ENCODE data around the gene REXO5. TPM values are rescaled to one million over a fixed set of nuclear protein-coding genes. Genes with fewer than 3 reads are reported as not detected.
A peak's percentile ranks its signal among the peaks of the same experiment; 100 is the strongest.

Gene REXO5
- polyA plus RNA-seq, 6 donors from 2014 or later, result not detected

DNA sequence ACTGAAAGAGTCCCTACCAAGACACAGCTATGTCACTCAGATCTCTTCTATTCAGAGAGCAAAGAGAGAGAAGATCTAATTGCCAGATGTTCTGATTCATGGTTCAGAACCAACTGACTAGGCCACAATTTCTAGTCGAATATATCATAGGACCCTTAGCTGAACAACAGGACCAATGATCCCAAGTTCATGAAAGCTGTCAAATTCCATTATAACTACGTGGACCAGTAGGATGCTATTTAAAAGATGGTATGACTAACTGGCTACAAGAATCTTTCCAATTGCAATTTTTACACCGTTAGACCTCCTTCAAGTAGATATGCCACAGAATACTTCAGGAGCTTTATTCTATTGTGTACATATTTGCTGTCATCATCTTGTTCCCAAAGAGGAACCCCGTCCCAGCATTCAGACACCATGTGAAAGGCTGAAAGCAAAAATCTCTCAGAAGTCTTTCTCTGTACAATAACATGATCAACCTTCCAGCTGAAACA lies 67.8 kb downstream of the REXO5 start:
- H3K9me3 Mint-ChIP-seq, result peaks cover 0 to 4% (median 0%) of the 10 kb centered on the region in 7 donors
- ATAC-seq (ENCODE audit: low read depth in 2 of 2), result no peak

DNA sequence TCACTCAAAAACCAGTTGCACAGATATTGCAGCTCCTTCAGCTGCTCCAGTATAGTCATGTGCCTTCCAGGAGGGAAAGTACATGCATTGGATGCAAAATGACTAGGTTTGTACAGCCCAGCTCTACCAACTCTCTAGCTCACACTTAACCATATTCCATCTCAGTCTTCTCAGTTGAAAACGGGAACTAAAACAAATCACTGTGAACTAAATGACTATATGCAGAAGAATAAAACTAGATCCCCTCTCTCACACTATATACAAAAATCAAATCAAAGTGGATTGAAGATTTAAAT lies 69.0 kb downstream of the REXO5 start:
- DNase-seq, result no peak
- Mint-ChIP-seq H3K27ac (peak overlapping the region; percentile 11 to 91 (median 64)), H3K4me3 (peak overlapping the region in 6 of 8 donors; percentile 6 to 86 (median 60)), H3K4me1 (peaks cover 25 to 43% (median 33%) of the 10 kb centered on the region in 3 donors), H3K36me3 (no peaks in the 10 kb centered on the region), H3K9me3 (peaks cover 0 to 4% (median 0%) of the 10 kb centered on the region in 7 donors), H3K27me3 (no peaks in the 10 kb centered on the region)
- ATAC-seq (ENCODE audit: low read depth in 2 of 2), result no peak

More for the DNA sequence above, 67.8 kb downstream of the REXO5 start:
- H3K27me3 Mint-ChIP-seq, result no peaks in the 10 kb centered on the region
- no peak for DNase-seq
- H3K36me3 Mint-ChIP-seq, result no peaks in the 10 kb centered on the region
- peak overlapping the region; percentile 49 to 95 (median 86) for H3K27ac Mint-ChIP-seq
- peak overlapping the region; percentile 50 to 87 (median 73) for H3K4me3 Mint-ChIP-seq
- H3K4me1 Mint-ChIP-seq, result peaks cover 26 to 46% (median 36%) of the 10 kb centered on the region in 3 donors

DNA sequence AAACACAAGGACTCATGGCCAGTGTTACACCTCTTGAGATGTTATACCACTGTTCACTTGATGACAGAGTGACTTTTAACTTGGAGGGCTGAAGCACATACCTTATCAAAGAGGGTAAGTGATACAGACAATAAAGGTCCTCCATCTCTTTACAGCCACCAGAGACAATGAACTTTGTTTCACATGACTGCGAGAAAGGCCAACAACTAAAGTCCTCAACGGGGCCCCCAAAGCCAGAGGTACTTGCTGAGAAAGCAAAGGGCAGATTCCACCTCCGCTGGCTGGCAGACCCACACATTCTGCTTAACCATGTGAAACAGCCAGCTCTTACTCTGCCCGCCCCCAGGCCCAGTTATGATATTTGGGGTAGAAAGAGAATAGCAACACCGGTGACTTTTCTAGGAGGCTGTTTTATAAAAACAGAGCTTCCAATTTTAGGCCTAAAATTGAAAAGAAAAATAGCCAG lies 72.4 kb downstream of the REXO5 start:
- ATAC-seq (ENCODE audit: low read depth in 2 of 2), result no peak
- Mint-ChIP-seq H3K27me3 (no peaks in the 10 kb centered on the region), H3K36me3 (no peaks in the 10 kb centered on the region), H3K4me3 (no peak overlapping the region), H3K27ac (peak overlapping the region in 1 of 6 donors; percentile 20), H3K9me3 (peaks cover 0 to 4% (median 0%) of the 10 kb centered on the region in 7 donors), H3K4me1 (peaks cover 19 to 28% (median 22%) of the 10 kb centered on the region in 3 donors)
- DNase-seq, result no peak

DNA sequence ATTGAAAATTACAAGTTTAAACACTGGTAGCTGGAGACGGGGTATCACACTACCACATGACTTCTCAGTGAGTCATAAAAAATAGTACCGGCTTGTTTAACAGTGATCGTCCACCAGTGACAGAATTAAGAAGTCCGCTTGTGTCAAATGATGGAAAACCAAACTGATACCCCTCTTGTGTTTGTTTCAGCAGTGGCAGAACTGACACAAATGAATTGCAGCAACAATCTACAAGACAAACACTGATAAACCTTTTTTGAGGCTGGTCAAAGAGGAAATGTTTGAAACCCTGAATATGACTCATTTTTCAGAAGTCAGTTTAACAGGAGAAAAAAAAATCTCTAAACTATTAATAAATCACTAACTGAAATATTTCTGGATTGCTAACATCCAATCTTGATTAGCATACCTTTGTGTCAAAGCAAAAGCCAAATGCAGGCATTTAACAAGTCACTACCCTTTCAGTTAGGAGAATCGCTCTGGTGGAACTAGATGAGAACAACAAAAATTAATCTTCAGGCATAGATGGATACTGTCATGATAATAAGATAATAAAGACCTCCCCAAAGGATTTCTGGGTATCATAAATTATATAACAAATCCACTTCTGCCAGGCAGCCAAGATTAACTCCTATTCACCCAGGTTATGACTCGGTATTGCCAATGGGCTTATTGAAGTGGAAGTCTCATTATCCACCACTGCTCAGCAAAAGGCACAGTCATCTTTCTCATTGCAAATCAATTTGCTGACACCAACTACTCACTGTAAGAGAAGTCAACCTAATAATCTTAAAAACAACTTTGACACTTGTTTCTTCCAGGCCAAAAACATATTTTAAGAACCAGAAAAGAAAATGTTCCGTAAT lies 73.1 kb downstream of the REXO5 start:
- H3K27ac Mint-ChIP-seq, result no peak overlapping the region

DNA sequence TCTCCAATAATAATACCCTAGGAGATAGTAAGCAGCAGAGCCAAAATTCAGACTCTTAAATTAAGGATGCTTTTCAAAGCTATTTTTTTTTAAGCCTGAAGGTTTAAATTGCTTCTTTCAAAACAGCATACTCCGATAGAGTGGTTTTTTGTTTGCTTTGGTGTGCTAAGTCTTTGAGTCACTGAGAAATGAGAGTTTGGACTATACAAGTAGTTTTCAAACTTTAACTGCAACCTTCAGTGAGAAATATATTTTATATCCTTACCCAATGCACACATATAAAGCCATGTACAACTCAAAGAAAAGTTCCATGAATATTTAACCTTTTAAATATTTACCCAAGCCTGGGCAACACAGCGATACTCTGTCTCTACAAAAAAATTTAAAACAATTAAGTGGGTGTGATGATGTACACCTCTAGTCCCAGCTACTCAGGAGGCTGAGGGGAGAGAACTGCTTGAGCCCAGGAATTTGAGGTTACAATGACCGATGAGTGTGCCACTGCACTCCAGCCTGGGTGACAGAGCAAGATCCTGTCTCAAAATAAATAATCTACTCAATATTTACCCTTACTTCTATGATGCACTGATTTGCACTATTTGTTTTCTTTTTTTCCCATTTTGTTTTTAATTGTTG lies 74.7 kb downstream of the REXO5 start:
- no peak overlapping the region for H3K4me3 Mint-ChIP-seq
- no peaks in the 10 kb centered on the region for H3K36me3 Mint-ChIP-seq
- DNase-seq, result no peak
- no peak for ATAC-seq (ENCODE audit: low read depth in 2 of 2)
- no peaks in the 10 kb centered on the region for H3K27me3 Mint-ChIP-seq
- H3K4me1 Mint-ChIP-seq, result peaks cover 2 to 7% (median 5%) of the 10 kb centered on the region in 3 donors
- H3K27ac Mint-ChIP-seq, result peak overlapping the region in 1 of 6 donors; percentile 25
- H3K9me3 Mint-ChIP-seq, result peaks cover 0 to 4% (median 0%) of the 10 kb centered on the region in 7 donors

More for the DNA sequence above, 73.1 kb downstream of the REXO5 start:
- Mint-ChIP-seq H3K4me1 (peaks cover 15 to 21% (median 16%) of the 10 kb centered on the region in 3 donors), H3K36me3 (no peaks in the 10 kb centered on the region), H3K4me3 (no peak overlapping the region), H3K9me3 (peaks cover 0 to 4% (median 0%) of the 10 kb centered on the region in 7 donors), H3K27me3 (no peaks in the 10 kb centered on the region)
- no peak for ATAC-seq (ENCODE audit: low read depth in 2 of 2)
- no peak for DNase-seq

DNA sequence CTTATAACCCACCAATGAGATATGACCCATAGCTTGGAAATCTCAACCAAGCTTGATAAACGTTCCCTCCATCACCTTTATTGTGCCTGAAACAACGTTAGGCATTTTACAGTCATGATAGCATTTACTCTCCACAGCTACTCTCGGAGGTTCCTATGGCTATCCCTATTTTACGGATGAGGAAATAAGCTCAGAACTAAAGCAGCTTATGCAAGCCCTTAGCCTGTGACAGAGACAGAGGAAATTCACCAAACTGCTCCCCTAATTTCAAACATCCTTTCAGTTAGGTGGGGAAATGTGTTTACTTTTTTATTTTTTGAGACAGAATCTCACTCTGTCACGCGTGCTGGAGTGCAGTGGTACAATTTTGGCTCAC lies 75.2 kb downstream of the REXO5 start:
- H3K4me1 Mint-ChIP-seq, result peaks cover 0 to 6% (median 6%) of the 10 kb centered on the region in 3 donors
- H3K27ac Mint-ChIP-seq, result peak overlapping the region in 1 of 6 donors; percentile 25
- ATAC-seq (ENCODE audit: low read depth in 2 of 2) (no peak), DNase-seq (no peak)
- peaks cover 0 to 3% of the 10 kb centered on the region in 2 donors for H3K36me3 Mint-ChIP-seq
- no peak overlapping the region for H3K4me3 Mint-ChIP-seq
- H3K27me3 Mint-ChIP-seq, result no peaks in the 10 kb centered on the region
- peaks cover 0 to 4% (median 0%) of the 10 kb centered on the region in 7 donors for H3K9me3 Mint-ChIP-seq

DNA sequence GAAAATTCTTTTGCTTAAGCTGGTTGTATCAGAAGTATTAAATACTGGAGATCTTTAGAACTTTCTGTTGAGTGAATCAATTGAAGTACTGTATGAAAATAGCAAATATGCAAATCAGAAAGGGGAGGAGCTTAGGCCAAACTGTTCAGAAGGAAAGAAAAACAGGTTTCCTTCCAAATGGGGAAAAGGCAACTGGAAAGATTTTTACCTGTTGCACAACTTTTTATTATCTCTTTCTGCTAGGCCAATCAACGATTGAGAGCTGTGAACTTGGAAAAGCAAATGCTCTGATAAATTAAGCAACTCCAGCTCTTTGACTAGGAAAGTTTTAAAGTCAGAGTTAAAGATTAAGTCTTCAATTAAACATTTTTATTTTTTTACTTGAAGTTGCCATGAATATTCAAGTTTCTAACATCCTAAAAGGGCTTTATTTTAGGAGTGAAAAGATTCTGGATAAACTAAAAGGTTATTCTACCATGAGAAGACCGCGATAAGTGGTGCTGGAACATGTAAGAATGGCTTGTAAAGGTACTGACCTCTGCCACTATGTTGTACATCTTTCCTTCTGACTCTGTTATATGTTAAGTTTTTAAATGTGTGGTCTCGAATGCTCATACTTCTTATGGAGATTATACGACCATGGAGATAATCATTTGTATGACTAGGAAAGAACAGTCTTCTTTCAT lies 77.4 kb downstream of the REXO5 start:
- peaks cover 0 to 9% (median 6%) of the 10 kb centered on the region in 3 donors for H3K4me1 Mint-ChIP-seq
- no peaks in the 10 kb centered on the region for H3K9me3 Mint-ChIP-seq
- DNase-seq (no peak), ATAC-seq (ENCODE audit: low read depth in 2 of 2) (no peak)
- H3K36me3 Mint-ChIP-seq, result peaks cover 0 to 6% of the 10 kb centered on the region in 2 donors
- no peaks in the 10 kb centered on the region for H3K27me3 Mint-ChIP-seq
- no peak overlapping the region for H3K4me3 Mint-ChIP-seq
- H3K27ac Mint-ChIP-seq, result peak overlapping the region in 1 of 6 donors; percentile 46

DNA sequence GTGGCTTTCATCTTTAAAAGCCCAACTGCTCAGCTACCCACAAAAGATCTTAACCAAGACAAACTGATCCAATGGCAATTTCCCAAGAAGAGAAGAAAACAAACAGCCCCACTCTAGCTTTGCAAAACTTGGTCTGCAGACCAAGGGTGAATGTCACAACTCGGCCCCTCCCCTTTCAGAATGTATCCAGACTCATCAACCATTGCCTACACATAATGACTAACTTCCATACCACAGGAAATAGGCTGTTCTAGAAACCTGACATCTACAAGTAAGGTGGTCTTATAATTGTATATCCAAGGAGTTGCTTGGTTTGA lies 77.9 kb downstream of the REXO5 start:
- Mint-ChIP-seq H3K9me3 (no peaks in the 10 kb centered on the region), H3K27ac (peak overlapping the region in 1 of 6 donors; percentile 46), H3K36me3 (peaks cover 0 to 6% of the 10 kb centered on the region in 2 donors), H3K4me3 (no peak overlapping the region), H3K27me3 (no peaks in the 10 kb centered on the region), H3K4me1 (peaks cover 0 to 9% (median 6%) of the 10 kb centered on the region in 3 donors)
- DNase-seq (no peak), ATAC-seq (ENCODE audit: low read depth in 2 of 2) (no peak)

DNA sequence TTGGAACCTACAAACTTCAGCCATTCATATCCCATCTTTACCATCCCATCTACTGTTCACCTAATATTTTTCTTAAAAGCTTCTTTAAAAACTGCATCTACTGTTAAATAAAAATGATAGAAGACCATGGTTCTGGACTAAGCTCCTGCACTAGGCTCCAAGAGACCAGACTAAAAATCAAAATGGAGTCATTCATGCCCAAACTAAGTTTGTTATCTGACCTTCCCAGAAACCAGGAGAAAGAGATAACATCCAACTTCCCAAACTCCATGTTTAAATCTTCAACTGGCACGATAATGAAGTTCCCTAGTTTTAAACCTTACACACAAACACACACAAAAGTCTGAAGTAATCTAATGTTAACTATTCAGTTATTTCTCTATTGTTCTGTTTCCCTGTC lies 80.0 kb downstream of the REXO5 start:
- H3K27ac Mint-ChIP-seq, result no peak overlapping the region

DNA sequence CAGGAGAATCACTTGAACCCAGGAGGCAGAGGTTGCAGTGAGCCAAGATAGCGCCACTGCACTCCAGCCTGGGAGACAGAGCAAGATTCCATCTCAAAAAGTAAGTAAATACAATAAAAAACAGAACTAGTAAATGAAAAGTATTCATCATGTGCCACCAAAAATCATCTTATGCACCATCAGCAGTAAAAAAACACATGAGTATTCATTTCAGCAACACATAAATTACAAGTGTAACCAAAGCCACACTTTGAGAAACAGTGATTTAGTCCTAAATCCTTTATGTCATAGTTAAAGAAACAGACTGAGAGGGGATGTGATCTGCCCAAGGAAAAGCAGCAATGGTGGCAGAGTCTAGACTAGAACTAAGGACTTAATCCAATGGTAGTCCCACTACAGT lies 80.9 kb downstream of the REXO5 start:
- Mint-ChIP-seq H3K27ac (no peak overlapping the region), H3K4me3 (no peak overlapping the region)

More for the DNA sequence above, 80.0 kb downstream of the REXO5 start:
- H3K27me3 Mint-ChIP-seq, result no peaks in the 10 kb centered on the region
- H3K9me3 Mint-ChIP-seq, result no peaks in the 10 kb centered on the region
- no peak overlapping the region for H3K4me3 Mint-ChIP-seq
- DNase-seq, result no peak
- H3K36me3 Mint-ChIP-seq, result peaks cover 0 to 6% of the 10 kb centered on the region in 2 donors
- peaks cover 2 to 9% (median 6%) of the 10 kb centered on the region in 3 donors for H3K4me1 Mint-ChIP-seq
- ATAC-seq (ENCODE audit: low read depth in 2 of 2), result no peak

DNA sequence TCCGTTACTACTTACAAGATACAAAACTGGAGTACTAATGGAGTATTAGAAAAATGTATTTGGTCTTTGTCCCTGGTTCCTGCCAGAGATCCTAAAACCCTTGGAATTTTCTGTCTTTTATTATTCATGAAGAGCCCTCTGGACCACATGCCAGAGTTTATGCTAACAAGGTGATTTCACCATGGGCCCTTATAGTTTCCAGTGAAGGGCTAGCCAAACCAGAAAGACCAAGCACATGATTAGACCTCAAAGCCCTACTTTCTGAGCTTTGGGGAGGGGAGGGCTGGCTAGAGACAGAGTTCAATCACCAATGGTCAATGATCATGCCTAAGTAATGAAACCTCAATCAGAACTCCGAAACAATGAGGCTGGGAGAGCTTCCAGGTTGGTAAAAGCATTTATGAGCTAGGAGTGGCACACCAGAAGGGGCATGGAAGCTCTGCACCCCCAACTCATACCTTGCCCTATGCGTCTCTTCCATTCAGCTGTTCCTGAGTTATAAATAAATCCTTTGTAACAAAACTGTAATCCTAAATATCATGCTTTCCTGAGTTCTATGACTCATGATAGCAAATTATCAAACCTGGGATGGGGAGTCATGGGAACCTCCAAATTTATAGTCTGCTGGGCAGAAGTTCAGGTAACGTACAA lies 83.4 kb downstream of the REXO5 start:
- peak overlapping the region in 2 of 6 donors; percentile 49 for H3K27ac Mint-ChIP-seq
- ATAC-seq (ENCODE audit: low read depth in 2 of 2) (no peak), DNase-seq (no peak)
- no peaks in the 10 kb centered on the region for H3K9me3 Mint-ChIP-seq
- H3K36me3 Mint-ChIP-seq, result peaks cover 8 to 17% of the 10 kb centered on the region in 2 donors
- H3K4me3 Mint-ChIP-seq, result no peak overlapping the region
- no peaks in the 10 kb centered on the region for H3K27me3 Mint-ChIP-seq
- peaks cover 2 to 10% (median 6%) of the 10 kb centered on the region in 3 donors for H3K4me1 Mint-ChIP-seq

More for the DNA sequence above, 80.9 kb downstream of the REXO5 start:
- peaks cover 5 to 10% of the 10 kb centered on the region in 2 donors for H3K36me3 Mint-ChIP-seq
- H3K9me3 Mint-ChIP-seq, result no peaks in the 10 kb centered on the region
- ATAC-seq (ENCODE audit: low read depth in 2 of 2) (no peak), DNase-seq (no peak)
- no peaks in the 10 kb centered on the region for H3K27me3 Mint-ChIP-seq
- H3K4me1 Mint-ChIP-seq, result peaks cover 2 to 13% (median 6%) of the 10 kb centered on the region in 3 donors

DNA sequence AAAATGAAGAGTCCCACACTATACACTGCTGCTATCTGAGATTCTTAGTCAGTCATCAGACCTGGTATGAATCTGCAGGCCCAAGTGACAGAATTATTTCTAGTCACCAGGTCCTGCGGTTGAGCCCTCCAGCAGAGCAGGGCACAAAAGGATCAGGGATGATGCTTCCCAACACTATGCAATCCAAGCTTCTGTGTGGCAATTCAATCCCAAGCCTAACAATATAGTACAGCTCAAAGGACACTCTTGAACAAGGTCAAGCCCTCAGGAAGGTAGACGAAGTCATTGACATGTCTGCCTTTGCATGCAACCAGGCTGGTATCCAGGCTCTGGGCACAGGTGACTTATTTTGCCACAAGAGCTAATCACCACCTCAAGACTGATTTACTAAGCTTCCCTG lies 88.1 kb downstream of the REXO5 start:
- H3K36me3 Mint-ChIP-seq, result peaks cover 8 to 11% of the 10 kb centered on the region in 2 donors
- no peak overlapping the region for H3K4me3 Mint-ChIP-seq
- H3K9me3 Mint-ChIP-seq, result no peaks in the 10 kb centered on the region
- H3K27ac Mint-ChIP-seq, result no peak overlapping the region
- H3K27me3 Mint-ChIP-seq, result no peaks in the 10 kb centered on the region
- ATAC-seq (ENCODE audit: low read depth in 2 of 2), result no peak
- peaks cover 13 to 19% (median 17%) of the 10 kb centered on the region in 3 donors for H3K4me1 Mint-ChIP-seq
- DNase-seq, result no peak
